Brain microvascular endothelial cell (primary cell): ENCODE measurements around the gene TNFAIP6.
"Not testable (repeated sequence)": the region's sequence is repeated elsewhere in the genome, so short reads cannot be mapped to it uniquely, and the experiment has no call there.

Experiments
- DNase-seq: peaks from one replicate; pipeline ENCODE4 v3.0.0-alpha.2; 2020
- H3K27ac ChIP-seq: fragments of 250-450 bp; sonication (Bioruptor Pico); 2 replicates; pipeline ENCODE4 v1.5.1; 2020; ENCODE audit warnings: mild to moderate bottlenecking, moderate library complexity
- H3K27me3 ChIP-seq: fragments of 250-450 bp; sonication (Bioruptor Pico); replicated peaks from 2 replicates; pipeline ENCODE4 v1.5.1; 2020; ENCODE audit warnings: mild to moderate bottlenecking
- H3K36me3 ChIP-seq: fragments of 250-450 bp; sonication (Bioruptor Pico); replicated peaks from 2 replicates; pipeline ENCODE4 v1.5.1; 2020; ENCODE audit warnings: mild to moderate bottlenecking
- H3K4me3 ChIP-seq: 2 replicates; pipeline ENCODE4 v1.5.1; 2011; ENCODE audit warnings: low read depth, mild to moderate bottlenecking, control low read depth, low read length, moderate library complexity
- CTCF ChIP-seq: IDR thresholded peaks from 2 replicates; pipeline ENCODE4 v1.5.1; 2011; ENCODE audit warnings: low read depth, mild to moderate bottlenecking, moderate library complexity, low read length, control low read depth, inconsistent platforms; ENCODE audit errors: missing control alignments
- in situ Hi-C: cut with HindIII; loops from 2 replicates; pipeline ENCODE4 v1.10.0; 2017; ENCODE audit warnings: low sequenced_read_pairs, low pct_ligation_motif_present

The TNFAIP6 gene

GRCh38 chr2:151357359-151357758, at the start of gene TNFAIP6:
TNFAIP6 (plus strand) TSS chr2:151357592; CDS start chr2:151357667, 75 bp downstream.
- Histone ChIP-seq H3K4me3 (peak within 1 kb of the TSS; percentile 51), H3K36me3 (no peaks in the 10 kb centered on the region), H3K27ac (peak within 1 kb of the TSS; percentile 42), H3K27me3 (no peaks in the 10 kb centered on the region)
- no peak for TF ChIP-seq CTCF
- peak; percentile 86 for DNase-seq
- in situ Hi-C loops = no loop called here

- H3K27ac ChIP-seq, H3K36me3 ChIP-seq, DNase-seq, H3K4me3 ChIP-seq, in situ Hi-C loops, H3K27me3 ChIP-seq: not testable (repeated sequence)
Observed at GRCh38 chr2:151310313-151310712, 47.1 kb upstream of the TNFAIP6 start.

- DNase-seq, H3K27ac ChIP-seq, H3K4me3 ChIP-seq, in situ Hi-C loops, H3K36me3 ChIP-seq, H3K27me3 ChIP-seq: not testable (repeated sequence)
Observed at GRCh38 chr2:151312440-151312839, 45.0 kb upstream of the TNFAIP6 start.

GRCh38 chr2:151315381-151315903, 42.0 kb upstream of the TNFAIP6 start:
- peak; percentile 38 for DNase-seq
- no peak overlapping the region for H3K27ac ChIP-seq
- no peaks in the 10 kb centered on the region for H3K36me3 ChIP-seq
- no peaks in the 10 kb centered on the region for H3K27me3 ChIP-seq
- TF ChIP-seq CTCF = no peak
- no peak overlapping the region for H3K4me3 ChIP-seq
- in situ Hi-C loops = no loop called here

GRCh38 chr2:151325581-151326095, 31.8 kb upstream of the TNFAIP6 start:
- no peak for DNase-seq
- Histone ChIP-seq H3K36me3 (no peaks in the 10 kb centered on the region), H3K27me3 (no peaks in the 10 kb centered on the region), H3K27ac (no peak overlapping the region), H3K4me3 (no peak overlapping the region)
- in situ Hi-C loops = no loop called here
- no peak for TF ChIP-seq CTCF

GRCh38 chr2:151326554-151326953, 30.8 kb upstream of the TNFAIP6 start:
- H3K27ac ChIP-seq = no peak overlapping the region

More at GRCh38 chr2:151326554-151326953, 30.8 kb upstream of the TNFAIP6 start:
- TF ChIP-seq CTCF = no peak
- no peaks in the 10 kb centered on the region for H3K27me3 ChIP-seq
- DNase-seq = no peak
- in situ Hi-C loops = no loop called here
- H3K4me3 ChIP-seq = no peak overlapping the region
- no peaks in the 10 kb centered on the region for H3K36me3 ChIP-seq
